ENCODE measurements around the gene CNTNAP2. TPM values are rescaled to one million over a fixed set of nuclear protein-coding genes. Genes with fewer than 3 reads are reported as not detected.

CNTNAP2 gene
- total RNA-seq, 4 donors from 2014 or later, result 0.25 to 0.89 (median 0.30) TPM; not detected in 1

GRCh38 chr7:147646568-147646967 lies 1530.0 kb downstream of the CNTNAP2 start:
- Histone ChIP-seq H3K9me3 (no peaks in the 10 kb centered on the region), H3K27ac (no peak overlapping the region), H3K4me3 (no peak overlapping the region), H3K36me3 (no peaks in the 10 kb centered on the region), H3K4me1 (no peaks in the 10 kb centered on the region), H3K27me3 (no peaks in the 10 kb centered on the region)
- TF ChIP-seq POLR2AphosphoS5 (IDR thresholded peaks at IDR 0.05), result no peak
- no peak for TF ChIP-seq POLR2A (IDR thresholded peaks at IDR 0.05)
- TF ChIP-seq EP300 (IDR thresholded peaks at IDR 0.05), result no peak
- TF ChIP-seq CTCF (IDR thresholded peaks at IDR 0.05), result no peak
- no peak for DNase-seq (ENCODE audit: low spot score in 2 of 2)
- 82% methylated on average over 4 of the region's 4 CpGs for WGBS

GRCh38 chr7:147650991-147651390 lies 1534.4 kb downstream of the CNTNAP2 start:
- 77% methylated on average over 3 of the region's 3 CpGs for WGBS
- Histone ChIP-seq H3K27me3 (no peaks in the 10 kb centered on the region), H3K27ac (no peak overlapping the region), H3K4me1 (no peaks in the 10 kb centered on the region), H3K4me3 (no peak overlapping the region), H3K36me3 (no peaks in the 10 kb centered on the region), H3K9me3 (no peaks in the 10 kb centered on the region)
- no peak for DNase-seq (ENCODE audit: low spot score in 2 of 2)
- TF ChIP-seq CTCF (IDR thresholded peaks at IDR 0.05), result no peak
- TF ChIP-seq POLR2A (IDR thresholded peaks at IDR 0.05), result no peak
- no peak for TF ChIP-seq POLR2AphosphoS5 (IDR thresholded peaks at IDR 0.05)
- no peak for TF ChIP-seq EP300 (IDR thresholded peaks at IDR 0.05)

- H3K36me3 ChIP-seq, result no peaks in the 10 kb centered on the region
- no peaks in the 10 kb centered on the region for H3K27me3 ChIP-seq
- no peak overlapping the region for H3K4me3 ChIP-seq
- no peaks in the 10 kb centered on the region for H3K4me1 ChIP-seq
- H3K27ac ChIP-seq, result no peak overlapping the region
- H3K9me3 ChIP-seq, result no peaks in the 10 kb centered on the region
- 60% methylated on average over 1 of the region's 1 CpG for WGBS
- no peak for DNase-seq (ENCODE audit: low spot score in 2 of 2)
- TF ChIP-seq CTCF (IDR thresholded peaks at IDR 0.05) (no peak), EP300 (IDR thresholded peaks at IDR 0.05) (no peak), POLR2AphosphoS5 (IDR thresholded peaks at IDR 0.05) (no peak), POLR2A (IDR thresholded peaks at IDR 0.05) (no peak)
These were observed 1535.0 kb downstream of the CNTNAP2 start for GRCh38 chr7:147651601-147652000.

- H3K27ac ChIP-seq, result no peak overlapping the region
- H3K4me1 ChIP-seq, result no peaks in the 10 kb centered on the region
- H3K36me3 ChIP-seq, result no peaks in the 10 kb centered on the region
- H3K9me3 ChIP-seq, result no peaks in the 10 kb centered on the region
- H3K4me3 ChIP-seq, result no peak overlapping the region
- no peak for DNase-seq (ENCODE audit: low spot score in 2 of 2)
- H3K27me3 ChIP-seq, result no peaks in the 10 kb centered on the region
- no peak for TF ChIP-seq POLR2A (IDR thresholded peaks at IDR 0.05)
- 52% methylated on average over 3 of the region's 3 CpGs for WGBS
These were observed 1536.9 kb downstream of the CNTNAP2 start for GRCh38 chr7:147653456-147653855.

GRCh38 chr7:147658392-147658967 lies 1541.9 kb downstream of the CNTNAP2 start:
- no peaks in the 10 kb centered on the region for H3K4me1 ChIP-seq
- H3K9me3 ChIP-seq, result peaks cover 6% of the 10 kb centered on the region
- H3K27me3 ChIP-seq, result no peaks in the 10 kb centered on the region
- H3K36me3 ChIP-seq, result no peaks in the 10 kb centered on the region
- WGBS, result 64% methylated on average over 2 of the region's 2 CpGs
- TF ChIP-seq POLR2AphosphoS5 (IDR thresholded peaks at IDR 0.05) (no peak), EP300 (IDR thresholded peaks at IDR 0.05) (no peak), CTCF (IDR thresholded peaks at IDR 0.05) (no peak), POLR2A (IDR thresholded peaks at IDR 0.05) (no peak)
- no peak for DNase-seq (ENCODE audit: low spot score in 2 of 2)
- H3K4me3 ChIP-seq, result no peak overlapping the region
- H3K27ac ChIP-seq, result no peak overlapping the region

All from suprapubic skin (tissue), 4 donors.